H9 (cell line): ENCODE measurements around the gene PXN. TPM values are rescaled to one million over a fixed set of nuclear protein-coding genes. Genes with fewer than 3 reads are reported as not detected.

ENCODE experiments used
- DNase-seq: peaks from one replicate; pipeline ENCODE4 v3.0.0-alpha.2; 2017
- H2AFZ ChIP-seq: one replicate; pipeline ENCODE4 v1.6.1; 2013; ENCODE audit warnings: mild to moderate bottlenecking, low read length, control low read depth, moderate library complexity
- H2AK5ac ChIP-seq: 2 replicates; pipeline ENCODE4 v1.6.1; 2013; ENCODE audit warnings: low read length, control low read depth, mixed read lengths; ENCODE audit not compliant: insufficient read length
- H2BK120ac ChIP-seq: one replicate; pipeline ENCODE4 v1.6.1; 2013; ENCODE audit warnings: low read depth, mild to moderate bottlenecking, low read length, control low read depth, inconsistent platforms; ENCODE audit not compliant: poor library complexity, severe bottlenecking
- H2BK12ac ChIP-seq: 2 replicates; pipeline ENCODE4 v1.6.1; 2013; ENCODE audit warnings: low read length, control low read depth, mixed read lengths, low read depth; ENCODE audit not compliant: insufficient read length
- H2BK15ac ChIP-seq: 2 replicates; pipeline ENCODE4 v1.6.1; 2013; ENCODE audit warnings: low read depth, low read length, control low read depth
- H2BK20ac ChIP-seq: one replicate; pipeline ENCODE4 v1.6.1; 2013; ENCODE audit warnings: low read depth, mild to moderate bottlenecking, low read length, control low read depth, inconsistent platforms; ENCODE audit not compliant: poor library complexity, severe bottlenecking
- H2BK5ac ChIP-seq: 2 replicates; pipeline ENCODE4 v1.6.1; 2013; ENCODE audit warnings: low read length, control low read depth, mixed read lengths; ENCODE audit not compliant: insufficient read length
- H3K14ac ChIP-seq: 2 replicates; pipeline ENCODE4 v1.6.1; 2013; ENCODE audit warnings: low read length, control low read depth; ENCODE audit not compliant: insufficient read depth
- H3K18ac ChIP-seq: 2 replicates; pipeline ENCODE4 v1.6.1; 2013; ENCODE audit warnings: low read depth, mild to moderate bottlenecking, mixed read lengths, low read length, control low read depth; ENCODE audit not compliant: insufficient read length
- H3K23ac ChIP-seq: 2 replicates; pipeline ENCODE4 v1.6.1; 2013; ENCODE audit warnings: low read length, control low read depth, mixed read lengths, low read depth; ENCODE audit not compliant: insufficient read length
- H3K23me2 ChIP-seq: 2 replicates; pipeline ENCODE4 v1.6.1; 2013; ENCODE audit warnings: low read depth, mild to moderate bottlenecking, mixed read lengths, low read length, control low read depth; ENCODE audit not compliant: insufficient read length, poor library complexity, severe bottlenecking
- H3K27ac ChIP-seq: 2 replicates; pipeline ENCODE4 v1.5.1; 2013; ENCODE audit warnings: low read length, control low read depth, mixed read lengths, low read depth; ENCODE audit not compliant: insufficient read length
- H3K27me3 ChIP-seq: 2 replicates; pipeline ENCODE4 v1.6.1; 2013; ENCODE audit warnings: low read length, control low read depth, inconsistent platforms; ENCODE audit not compliant: insufficient read depth
- H3K4ac ChIP-seq: 2 replicates; pipeline ENCODE4 v1.6.1; 2013; ENCODE audit warnings: low read depth, mild to moderate bottlenecking, control low read depth, inconsistent platforms, low read length, moderate library complexity
- H3K4me1 ChIP-seq: 2 replicates; pipeline ENCODE4 v1.6.1; 2013; ENCODE audit warnings: low read length, control low read depth, inconsistent platforms; ENCODE audit not compliant: insufficient read depth
- H3K4me2 ChIP-seq: 2 replicates; pipeline ENCODE4 v1.6.1; 2013; ENCODE audit warnings: low read length, control low read depth, mixed read lengths; ENCODE audit not compliant: insufficient read length, insufficient read depth
- H3K56ac ChIP-seq: 2 replicates; pipeline ENCODE4 v1.6.1; 2013; ENCODE audit warnings: low read depth, mild to moderate bottlenecking, mixed read lengths, low read length, control low read depth; ENCODE audit not compliant: insufficient read length
- H3K79me1 ChIP-seq: 2 replicates; pipeline ENCODE4 v1.6.1; 2013; ENCODE audit warnings: low read depth, mild to moderate bottlenecking, moderate library complexity, low read length, control low read depth, inconsistent platforms; ENCODE audit not compliant: insufficient read depth, poor library complexity, severe bottlenecking
- H3K79me2 ChIP-seq: 2 replicates; pipeline ENCODE4 v1.6.1; 2013; ENCODE audit warnings: low read length, control low read depth, inconsistent platforms; ENCODE audit not compliant: insufficient read depth
- H3K9ac ChIP-seq: 2 replicates; pipeline ENCODE4 v1.6.1; 2013; ENCODE audit warnings: low read length, control low read depth, mixed read lengths; ENCODE audit not compliant: insufficient read length; ENCODE audit errors: extremely low read depth
- H3K9me3 ChIP-seq: one replicate; pipeline ENCODE4 v1.6.1; 2013; ENCODE audit warnings: low read depth, low read length, inconsistent platforms; ENCODE audit not compliant: control insufficient read depth
- H3T11ph ChIP-seq: one replicate; pipeline ENCODE4 v1.6.1; 2013; ENCODE audit warnings: mild to moderate bottlenecking, low read length, control low read depth, inconsistent platforms
- H4K20me1 ChIP-seq: one replicate; pipeline ENCODE4 v1.6.1; 2013; ENCODE audit not compliant: control insufficient read depth, insufficient read length, insufficient read depth
- H4K5ac ChIP-seq: 2 replicates; pipeline ENCODE4 v1.6.1; 2013; ENCODE audit warnings: low read depth, mild to moderate bottlenecking, mixed read lengths, low read length, control low read depth; ENCODE audit not compliant: insufficient read length
- H4K8ac ChIP-seq: replicated peaks from 2 replicates; pipeline ENCODE4 v1.6.1; 2013; ENCODE audit warnings: low read length, control low read depth, mixed read lengths, low read depth; ENCODE audit not compliant: insufficient read length
- H4K91ac ChIP-seq: 2 replicates; pipeline ENCODE4 v1.6.1; 2013; ENCODE audit warnings: low read depth, mild to moderate bottlenecking, moderate library complexity, mixed read lengths, low read length, control low read depth; ENCODE audit not compliant: insufficient read length
- H3K27ac Mint-ChIP-seq, 3 experiments: 2 replicates in 2 of 3; 3 replicates in 1 of 3; pipeline ENCODE4 v1.8.0; 2020 to 2021; ENCODE audit warnings: mixed read lengths in 3 of 3, mild to moderate bottlenecking in 1 of 3, moderate library complexity in 1 of 3
- H3K27me3 Mint-ChIP-seq: 2 replicates; pipeline ENCODE4 v1.8.0; 2021; ENCODE audit warnings: low read depth, mild to moderate bottlenecking, moderate library complexity, mixed read lengths
- H3K36me3 Mint-ChIP-seq, 3 experiments: 2 replicates in 2 of 3; 3 replicates in 1 of 3; pipeline ENCODE4 v1.8.0; 2020 to 2021; ENCODE audit warnings: low read depth in 3 of 3, mixed read lengths in 3 of 3; ENCODE audit not compliant: insufficient read depth in 1 of 3
- H3K4me1 Mint-ChIP-seq, 2 experiments: 2 replicates each; pipeline ENCODE4 v1.8.0; 2020; ENCODE audit warnings: mixed read lengths in 2 of 2
- H3K4me3 Mint-ChIP-seq, 2 experiments: 2 replicates in 1 of 2; 3 replicates in 1 of 2; pipeline ENCODE4 v1.8.0; 2020 to 2021; ENCODE audit warnings: mild to moderate bottlenecking in 2 of 2, mixed read lengths in 2 of 2, moderate library complexity in 1 of 2
- H3K9me3 Mint-ChIP-seq, 2 experiments: 2 replicates in 1 of 2; 3 replicates in 1 of 2; pipeline ENCODE4 v1.8.0; 2020; ENCODE audit warnings: mild to moderate bottlenecking in 2 of 2, mixed read lengths in 2 of 2, moderate library complexity in 1 of 2
- WGBS: extraction: QIAGEN DNeasy Blood & Tissue Kit; methylation state at CpG from one replicate; pipeline ENCODE4 v1.1.7; 2013; ENCODE audit warnings: missing lambda C conversion rate, low lambda C conversion rate, mixed read lengths; ENCODE audit not compliant: insufficient read length; ENCODE audit errors: extremely low coverage; 5-methylcytosine and 5-hydroxymethylcytosine counted together
- total RNA-seq: library from RNA; stranded (reverse); gene quantifications from 2 replicates; pipeline ENCODE4 v1.2.1, GENCODE V29; 2021
- TF ChIP-seq, protein P1 (sequence below): fragments of 200-600 bp; sonication (generic); conservative IDR thresholded peaks from 3 replicates; pipeline ENCODE4 v1.8.0; 2021; ENCODE audit warnings: antibody characterized with exemption, mild to moderate bottlenecking

Gene PXN
- total RNA-seq, 1 experiment from 2014 or later: 92.8 TPM

- H3K18ac ChIP-seq: no peak overlapping the region
Measured at GRCh38 chr12:120214626-120215356, 50.7 kb downstream of the PXN start.

More at GRCh38 chr12:120214626-120215356, 50.7 kb downstream of the PXN start:
- no peak overlapping the region for H3K23ac ChIP-seq
- no peaks in the 10 kb centered on the region for H3K79me2 ChIP-seq
- no peak overlapping the region for H3K4me3 Mint-ChIP-seq
- peak overlapping the region in 1 of 3 experiments; percentile 58; a peak in 1 of 7 replicates for H3K27ac Mint-ChIP-seq
- H2BK12ac ChIP-seq: no peak overlapping the region
- no peaks in the 10 kb centered on the region for H3K27me3 Mint-ChIP-seq
- H3K36me3 Mint-ChIP-seq: peaks cover 27 to 71% (median 62%) of the 10 kb centered on the region in 3 experiments
- no peak overlapping the region for H4K91ac ChIP-seq
- H3K9ac ChIP-seq: no peak overlapping the region
- H3K23me2 ChIP-seq: no peaks in the 10 kb centered on the region
- no peak overlapping the region for H3K14ac ChIP-seq
- H4K8ac ChIP-seq: no peak overlapping the region
- H3K9me3 ChIP-seq: no peaks in the 10 kb centered on the region
- TF ChIP-seq, protein P1, sequence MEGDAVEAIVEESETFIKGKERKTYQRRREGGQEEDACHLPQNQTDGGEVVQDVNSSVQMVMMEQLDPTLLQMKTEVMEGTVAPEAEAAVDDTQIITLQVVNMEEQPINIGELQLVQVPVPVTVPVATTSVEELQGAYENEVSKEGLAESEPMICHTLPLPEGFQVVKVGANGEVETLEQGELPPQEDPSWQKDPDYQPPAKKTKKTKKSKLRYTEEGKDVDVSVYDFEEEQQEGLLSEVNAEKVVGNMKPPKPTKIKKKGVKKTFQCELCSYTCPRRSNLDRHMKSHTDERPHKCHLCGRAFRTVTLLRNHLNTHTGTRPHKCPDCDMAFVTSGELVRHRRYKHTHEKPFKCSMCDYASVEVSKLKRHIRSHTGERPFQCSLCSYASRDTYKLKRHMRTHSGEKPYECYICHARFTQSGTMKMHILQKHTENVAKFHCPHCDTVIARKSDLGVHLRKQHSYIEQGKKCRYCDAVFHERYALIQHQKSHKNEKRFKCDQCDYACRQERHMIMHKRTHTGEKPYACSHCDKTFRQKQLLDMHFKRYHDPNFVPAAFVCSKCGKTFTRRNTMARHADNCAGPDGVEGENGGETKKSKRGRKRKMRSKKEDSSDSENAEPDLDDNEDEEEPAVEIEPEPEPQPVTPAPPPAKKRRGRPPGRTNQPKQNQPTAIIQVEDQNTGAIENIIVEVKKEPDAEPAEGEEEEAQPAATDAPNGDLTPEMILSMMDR: no peak
- H4K5ac ChIP-seq: no peak overlapping the region
- no peak overlapping the region for H3K56ac ChIP-seq
- no peak overlapping the region for H2AK5ac ChIP-seq
- no peaks in the 10 kb centered on the region for H3K27me3 ChIP-seq
- H3K4me2 ChIP-seq: no peak overlapping the region
- no peak overlapping the region for H2BK5ac ChIP-seq
- H3K4me1 Mint-ChIP-seq: peaks cover 0 to 7% of the 10 kb centered on the region in 2 experiments; a peak in 2 of 4 replicates
- DNase-seq: no peak
- H2BK120ac ChIP-seq: no peak overlapping the region
- H4K20me1 ChIP-seq: no peaks in the 10 kb centered on the region
- H3K9me3 Mint-ChIP-seq: no peaks in the 10 kb centered on the region
- no peak overlapping the region for H2BK15ac ChIP-seq
- H2BK20ac ChIP-seq: no peak overlapping the region
- H3K4ac ChIP-seq: no peak overlapping the region
- H3K4me1 ChIP-seq: no peaks in the 10 kb centered on the region
- no peak overlapping the region for H2AFZ ChIP-seq
- no peaks in the 10 kb centered on the region for H3K79me1 ChIP-seq
- no CpG with 5 or more reads among the region's 34 CpGs for WGBS
- no peak overlapping the region for H3K27ac ChIP-seq
- H3T11ph ChIP-seq: no peak overlapping the region
